Adrenal gland (tissue), 12 donors: ENCODE data around the gene DPYD. TPM values are rescaled to one million over a fixed set of nuclear protein-coding genes. Genes with fewer than 3 reads are reported as not detected.

Experiments
- DNase-seq, 7 donors: peaks; one replicate each; pipeline ENCODE4 v3.0.0-alpha.2; 2019 to 2020
- H3K27ac ChIP-seq, 5 donors: fragments of 200-600 bp; sonication (generic) in 4 of 5; 1 replicate in 3 of 5; 2 replicates in 2 of 5; pipeline versions ENCODE4 v1.5.1 to v1.8.0; 2016 to 2020; ENCODE audit warnings: mild to moderate bottlenecking in 1 of 5
- H3K27me3 ChIP-seq: fragments of 200-600 bp; 2 replicates; pipeline ENCODE4 v1.8.0; 2021
- H3K36me3 ChIP-seq, 2 donors: fragments of 200-600 bp; replicated peaks in 1 of 2; 1 replicate in 1 of 2; 2 replicates in 1 of 2; pipeline versions ENCODE4 v1.5.1 to v1.8.0; 2018 to 2022
- H3K4me1 ChIP-seq, 2 donors: fragments of 200-600 bp; replicated peaks in 1 of 2; 1 replicate in 1 of 2; 2 replicates in 1 of 2; pipeline versions ENCODE4 v1.5.1 to v1.8.0; 2018 to 2021
- H3K4me3 ChIP-seq, 4 donors: fragments of 200-600 bp; sonication (generic) in 3 of 4; one replicate each; pipeline ENCODE4 v1.5.1; 2016 to 2018
- H3K9me3 ChIP-seq, 3 donors: fragments of 200-600 bp; sonication (generic) in 1 of 3; replicated peaks in 1 of 3; 1 replicate in 2 of 3; 2 replicates in 1 of 3; pipeline versions ENCODE4 v1.5.1 to v1.8.0; 2016 to 2021
- CTCF ChIP-seq, 6 experiments: fragments of 450-650 bp in 4 of 6; fragments of 200-600 bp in 2 of 6; sonication (generic) in 1 of 6; IDR thresholded peaks; 1 replicate in 5 of 6; 2 replicates in 1 of 6; pipeline versions ENCODE4 v1.5.1 to v1.8.0; 2016 to 2021; ENCODE audit warnings: antibody characterized with exemption in 6 of 6, mild to moderate bottlenecking in 2 of 6, moderate library complexity in 1 of 6
- POLR2A ChIP-seq, 2 donors: fragments of 450-650 bp; IDR thresholded peaks; one replicate each; pipeline ENCODE4 v1.6.1; 2017; ENCODE audit warnings: antibody characterized with exemption in 2 of 2, mild to moderate bottlenecking in 2 of 2, moderate library complexity in 1 of 2
- WGBS, 4 donors: extraction: QIAGEN DNeasy Blood & Tissue Kit in 2 of 4; methylation state at CpG; one replicate each; pipeline versions ENCODE4 v1.1.5 to v1.1.7; 2013 to 2017; 5-methylcytosine and 5-hydroxymethylcytosine counted together
- intact Hi-C, 2 donors: fragments of 100-400 bp; cut with DNase I; formaldehyde crosslinking; loops; one replicate each; pipeline versions ENCODE4 v1.14.1 to v1.15.0; 2022 to 2023
- polyA plus RNA-seq, 3 donors: library from polyadenylated mRNA; stranded (reverse); fragments of 200-250 nt in 2 of 3; fragments of 350-450 nt in 1 of 3; fragmentation: Illumina TruSeq in 1 of 3; extraction: RNeasy Lipid Tissue Mini Kit (QIAGEN cat#74804) in 1 of 3; gene quantifications; one replicate each; pipeline ENCODE4 v1.2.3, GENCODE V29; 2013 to 2014
- total RNA-seq, 9 donors: library from RNA; depleted of rRNA in 4 of 9; stranded (reverse); fragments of >200 nt in 4 of 9; fragments of 120-200 nt in 1 of 9; fragmentation: NEBNext Ultra II Directional in 1 of 9; extraction: Animal tissue kit (Norgen Biotek cat#: 25700) in 1 of 9; gene quantifications; one replicate each; pipeline versions ENCODE4 v1.1.0 to v1.2.4, GENCODE V29; 2013 to 2023
- donor health status: healthy with polysubstance abuse.
- donor health status: Bipolar disorder and iron deficiency.
- donor health status: DM: yes; HTN: yes; CAD: no.
- donor health status: DM: no; HTN: no; CAD: no.
- donor health status: DM: no; HTN: no; CAD: no.
- donor health status: DM: yes; HTN: yes; CAD: no.

DPYD gene
- total and polyA plus RNA-seq, 12 donors = 6.6 to 73.1 (median 30.2) TPM

- Histone ChIP-seq H3K27me3 (no peaks in the 10 kb centered on the region), H3K4me3 (no peak overlapping the region), H3K9me3 (no peaks in the 10 kb centered on the region), H3K36me3 (no peaks in the 10 kb centered on the region), H3K27ac (no peak overlapping the region), H3K4me1 (no peaks in the 10 kb centered on the region)
- WGBS, 4 donors = 92 to 95% (median 94%) methylated on average over 1 of the region's 1 CpG
- DNase-seq = no peak
- TF ChIP-seq POLR2A (IDR thresholded peaks at IDR 0.05) (no peak), CTCF (IDR thresholded peaks at IDR 0.05) (no peak)
- intact Hi-C loops = no loop called here
Measured at GRCh38 chr1:97258597-97258996, 662.2 kb downstream of the DPYD start.

- no peak for DNase-seq
- WGBS, 4 donors = 63 to 69% (median 68%) methylated on average over 4 of the region's 4 CpGs
- H3K9me3 ChIP-seq = no peaks in the 10 kb centered on the region
- no peak for TF ChIP-seq POLR2A (IDR thresholded peaks at IDR 0.05)
- no peak for TF ChIP-seq CTCF (IDR thresholded peaks at IDR 0.05)
- no peak overlapping the region for H3K4me3 ChIP-seq
- H3K36me3 ChIP-seq = no peaks in the 10 kb centered on the region
- no peaks in the 10 kb centered on the region for H3K27me3 ChIP-seq
- H3K27ac ChIP-seq = no peak overlapping the region
- H3K4me1 ChIP-seq = no peaks in the 10 kb centered on the region
- intact Hi-C loops = no loop called here
Measured at GRCh38 chr1:97254731-97255463, 665.9 kb downstream of the DPYD start.

GRCh38 chr1:97252925-97253324 lies 667.9 kb downstream of the DPYD start:
- no peak for DNase-seq
- no peak for TF ChIP-seq POLR2A (IDR thresholded peaks at IDR 0.05)
- no peak for TF ChIP-seq CTCF (IDR thresholded peaks at IDR 0.05)
- no peaks in the 10 kb centered on the region for H3K4me1 ChIP-seq
- no peaks in the 10 kb centered on the region for H3K36me3 ChIP-seq
- no peaks in the 10 kb centered on the region for H3K9me3 ChIP-seq
- no peak overlapping the region for H3K27ac ChIP-seq
- H3K4me3 ChIP-seq = no peak overlapping the region
- intact Hi-C loops = no loop called here
- 79 to 86% (median 82%) methylated on average over 3 of the region's 3 CpGs for WGBS, 4 donors
- no peaks in the 10 kb centered on the region for H3K27me3 ChIP-seq

- H3K27me3 ChIP-seq = no peaks in the 10 kb centered on the region
- no peak overlapping the region for H3K4me3 ChIP-seq
- no peak for TF ChIP-seq POLR2A (IDR thresholded peaks at IDR 0.05)
- TF ChIP-seq CTCF (IDR thresholded peaks at IDR 0.05) = no peak
- WGBS, 4 donors = 0 to 86% (median 46%) methylated on average over 1 of the region's 1 CpG
- no peaks in the 10 kb centered on the region for H3K36me3 ChIP-seq
- H3K4me1 ChIP-seq = no peaks in the 10 kb centered on the region
- no peaks in the 10 kb centered on the region for H3K9me3 ChIP-seq
- peak; percentile 26 to 83 (median 68) for DNase-seq
- intact Hi-C loops = no loop called here
- peak overlapping the region in 1 of 5 donors; percentile 31 for H3K27ac ChIP-seq
Measured at GRCh38 chr1:97252076-97252475, 668.8 kb downstream of the DPYD start.
